ENCODE data around the gene CASP10.
A peak's percentile ranks its signal among the peaks of the same experiment; 100 is the strongest.
"Not testable (repeated sequence)": the region's sequence is repeated elsewhere in the genome, so short reads cannot be mapped to it uniquely, and the experiment has no call there.

CASP10 gene

DNA sequence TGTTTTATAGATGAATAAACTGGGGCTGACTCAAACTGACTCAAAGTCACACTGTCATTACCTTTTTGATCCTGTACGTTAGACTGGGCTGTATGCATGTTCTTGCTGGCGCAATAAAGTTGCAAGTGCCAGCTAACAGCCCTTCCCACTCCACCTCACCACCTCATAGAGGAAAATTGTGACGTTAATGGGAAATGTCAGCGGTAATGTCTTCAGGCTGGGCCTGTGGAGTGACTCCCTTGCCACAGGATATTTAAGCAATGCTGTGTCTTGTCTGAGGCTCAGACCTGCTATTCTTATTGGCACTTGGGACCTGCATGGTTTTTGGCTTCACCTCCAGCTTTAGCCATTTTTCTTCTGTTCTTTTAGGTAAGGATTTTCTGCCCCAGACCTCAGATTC lies 25.2 kb upstream of the CASP10 start:
- TF ChIP-seq, protein P1, sequence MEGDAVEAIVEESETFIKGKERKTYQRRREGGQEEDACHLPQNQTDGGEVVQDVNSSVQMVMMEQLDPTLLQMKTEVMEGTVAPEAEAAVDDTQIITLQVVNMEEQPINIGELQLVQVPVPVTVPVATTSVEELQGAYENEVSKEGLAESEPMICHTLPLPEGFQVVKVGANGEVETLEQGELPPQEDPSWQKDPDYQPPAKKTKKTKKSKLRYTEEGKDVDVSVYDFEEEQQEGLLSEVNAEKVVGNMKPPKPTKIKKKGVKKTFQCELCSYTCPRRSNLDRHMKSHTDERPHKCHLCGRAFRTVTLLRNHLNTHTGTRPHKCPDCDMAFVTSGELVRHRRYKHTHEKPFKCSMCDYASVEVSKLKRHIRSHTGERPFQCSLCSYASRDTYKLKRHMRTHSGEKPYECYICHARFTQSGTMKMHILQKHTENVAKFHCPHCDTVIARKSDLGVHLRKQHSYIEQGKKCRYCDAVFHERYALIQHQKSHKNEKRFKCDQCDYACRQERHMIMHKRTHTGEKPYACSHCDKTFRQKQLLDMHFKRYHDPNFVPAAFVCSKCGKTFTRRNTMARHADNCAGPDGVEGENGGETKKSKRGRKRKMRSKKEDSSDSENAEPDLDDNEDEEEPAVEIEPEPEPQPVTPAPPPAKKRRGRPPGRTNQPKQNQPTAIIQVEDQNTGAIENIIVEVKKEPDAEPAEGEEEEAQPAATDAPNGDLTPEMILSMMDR (IDR thresholded peaks at IDR 0.05; ENCODE audit: control insufficient read depth, extremely low read depth, insufficient read depth), result no peak
- no peak for DNase-seq (ENCODE audit: low read depth)
- no peak overlapping the region for H3K4me3 ChIP-seq (ENCODE audit: low read depth, low read length)

DNA sequence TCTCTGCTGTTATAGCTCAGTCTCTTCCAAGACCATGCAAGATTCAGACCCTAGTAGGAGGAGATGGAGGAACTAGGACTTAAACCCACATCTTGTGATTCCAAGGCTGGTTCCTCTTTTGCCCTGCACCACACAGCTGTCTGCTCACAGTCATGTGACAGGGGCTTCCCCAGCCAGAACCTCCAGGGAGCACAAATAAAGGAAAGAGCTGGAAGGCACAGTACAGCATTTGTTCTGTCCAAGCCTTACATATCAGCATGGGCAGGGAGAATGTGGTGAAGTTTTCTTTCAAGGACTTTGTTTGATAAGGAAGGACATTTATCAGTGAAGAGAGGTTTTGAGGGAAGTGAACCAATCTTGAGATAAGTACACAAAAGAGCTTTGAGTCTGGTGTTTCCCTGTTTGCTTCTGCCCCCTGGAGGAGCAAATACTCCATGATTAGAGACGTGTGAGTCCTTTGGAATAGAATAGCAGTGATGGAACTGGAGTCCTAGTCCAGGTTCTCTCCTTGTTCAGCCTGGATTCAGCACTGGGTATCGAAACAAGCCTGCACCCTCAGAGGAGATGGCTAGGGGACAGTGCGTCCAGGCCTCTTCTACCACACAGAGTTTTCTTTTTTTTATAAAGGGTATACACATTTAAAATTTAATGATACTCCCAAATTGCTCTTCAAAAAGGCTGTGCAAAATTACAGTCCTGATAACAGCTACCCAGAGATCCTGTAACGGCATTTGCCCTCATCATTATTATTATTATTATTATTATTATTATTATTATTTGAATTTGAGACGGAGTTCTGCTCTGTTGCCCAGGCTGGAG lies 24.6 kb upstream of the CASP10 start:
- no peak for DNase-seq (ENCODE audit: low read depth)
- TF ChIP-seq, protein P1 (IDR thresholded peaks at IDR 0.05; ENCODE audit: control insufficient read depth, extremely low read depth, insufficient read depth), result peak; percentile 63
- H3K4me3 ChIP-seq (ENCODE audit: low read depth, low read length), result no peak overlapping the region

GRCh38 chr2:201164166-201164565 lies 18.8 kb upstream of the CASP10 start:
- TF ChIP-seq, protein P1 (IDR thresholded peaks at IDR 0.05; ENCODE audit: control insufficient read depth, extremely low read depth, insufficient read depth), result no peak
- H3K4me3 ChIP-seq (ENCODE audit: low read depth, low read length), result no peak overlapping the region
- DNase-seq (ENCODE audit: low read depth), result no peak

GRCh38 chr2:201167546-201167945 lies 15.4 kb upstream of the CASP10 start:
- no peak for DNase-seq (ENCODE audit: low read depth)
- H3K4me3 ChIP-seq (ENCODE audit: low read depth, low read length), result no peak overlapping the region
- TF ChIP-seq, protein P1 (IDR thresholded peaks at IDR 0.05; ENCODE audit: control insufficient read depth, extremely low read depth, insufficient read depth), result no peak

DNA sequence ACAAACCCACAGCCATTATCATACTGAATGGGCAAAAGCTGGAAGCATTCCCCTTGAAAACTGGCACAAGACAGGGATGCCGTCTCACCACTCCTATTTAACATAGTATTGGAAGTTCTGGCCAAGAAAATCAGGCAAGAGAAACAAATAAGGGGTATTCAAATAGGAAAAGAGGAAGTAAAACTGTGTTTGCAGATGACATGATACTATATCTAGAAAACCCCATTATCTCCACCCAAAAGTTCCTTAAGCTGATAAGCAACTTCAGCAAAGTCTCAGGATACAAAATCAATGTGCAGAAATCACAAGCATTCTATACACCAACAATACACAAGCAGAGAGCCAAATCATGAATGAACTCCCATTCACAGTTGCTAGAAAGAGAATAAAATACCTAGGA lies 14.4 kb upstream of the CASP10 start:
- H3K4me3 ChIP-seq (ENCODE audit: low read depth, low read length); DNase-seq (ENCODE audit: low read depth): not testable (repeated sequence)

DNA sequence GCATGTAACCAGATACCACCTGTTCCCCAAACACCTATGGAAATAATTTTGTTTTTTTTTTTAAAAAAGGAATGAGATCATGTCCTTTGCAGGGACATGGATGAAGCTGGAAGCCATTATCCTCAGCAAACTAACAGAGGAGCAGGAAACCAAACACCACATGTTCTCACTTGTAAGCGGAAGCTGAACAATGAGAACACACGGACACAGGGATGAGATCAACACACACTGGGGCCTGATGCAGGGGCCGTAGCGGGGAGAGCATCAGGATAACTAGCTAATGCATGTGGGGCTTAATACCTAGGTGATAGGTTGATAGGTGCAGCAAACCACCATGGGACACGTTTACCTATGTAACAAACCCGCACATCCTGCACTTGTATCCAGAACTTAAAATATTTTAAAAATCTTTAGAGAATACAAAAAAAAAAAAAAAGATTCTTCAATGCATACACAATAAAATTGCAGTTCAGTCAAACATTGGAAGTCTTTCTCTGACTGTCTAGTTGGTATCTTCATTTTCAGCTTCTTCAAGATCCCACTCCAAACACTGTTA lies 11.6 kb upstream of the CASP10 start:
- TF ChIP-seq, protein P1 (IDR thresholded peaks at IDR 0.05; ENCODE audit: control insufficient read depth, extremely low read depth, insufficient read depth), result no peak
- no peak overlapping the region for H3K4me3 ChIP-seq (ENCODE audit: low read depth, low read length)
- DNase-seq (ENCODE audit: low read depth), result no peak

- TF ChIP-seq, protein P1 (IDR thresholded peaks at IDR 0.05; ENCODE audit: control insufficient read depth, extremely low read depth, insufficient read depth), result no peak
- H3K4me3 ChIP-seq (ENCODE audit: low read depth, low read length), result no peak overlapping the region
- no peak for DNase-seq (ENCODE audit: low read depth)
Measured at GRCh38 chr2:201172279-201172678, 10.7 kb upstream of the CASP10 start.

All from LNCaP clone FGC (cell line).